GM12878 (cell line): ENCODE results near the gene KASH5. TPM values are rescaled to one million over a fixed set of nuclear protein-coding genes. Genes with fewer than 3 reads are reported as not detected.

ENCODE experiments used
- PAX5 ChIP-seq: IDR thresholded peaks from 2 replicates; pipeline ENCODE4 v1.6.1; 2011; ENCODE audit warnings: low read depth, low read length, borderline replicate concordance
- SIN3A ChIP-seq: IDR thresholded peaks from 2 replicates; pipeline ENCODE4 v1.6.1; 2012; ENCODE audit warnings: low read depth, low read length, improper control_type of control experiment
- polyA plus RNA-seq, 11 experiments: library from polyadenylated mRNA; depleted of rRNA in 4 of 11; unstranded in 6 of 11; stranded (reverse) in 5 of 11; fragments of >200 nt; fragmentation: Nextera tagmentation in 4 of 11; fragmentation: Illumina TruSeq in 1 of 11; extraction: Ambion mirVana in 4 of 11; extraction: Trizol in 1 of 11; gene quantifications; 1 replicate in 1 of 11; 2 replicates in 10 of 11; pipeline versions ENCODE4 v1.2.1 to v1.2.3, GENCODE V29; 2011 to 2016; ENCODE audit warnings: inconsistent platforms in 2 of 11, missing spikeins in 2 of 11, low read depth in 1 of 11
- total RNA-seq, 4 experiments: library from RNA; depleted of rRNA in 3 of 4; stranded (reverse); fragments of >200 nt in 3 of 4; fragmentation: Illumina TruSeq in 1 of 4; extraction: Trizol in 1 of 4; gene quantifications; 2 replicates each; pipeline versions ENCODE4 v1.2.1 to v1.2.3, GENCODE V29; 2013 to 2021
- TF ChIP-seq, protein P1 (sequence below): fragments of 450-650 bp; IDR thresholded peaks from 2 replicates; pipeline ENCODE4 v1.6.1; 2016; ENCODE audit warnings: mild to moderate bottlenecking, moderate library complexity, borderline replicate concordance
- TF ChIP-seq, protein P2 (sequence below): fragments of 450-650 bp; formaldehyde crosslinking; IDR thresholded peaks from 2 replicates; pipeline ENCODE4 v1.4.0; 2020; ENCODE audit warnings: mild to moderate bottlenecking, moderate library complexity
- TF ChIP-seq, protein P3 (sequence below): IDR thresholded peaks from 2 replicates; pipeline ENCODE4 v1.6.1; 2012; ENCODE audit warnings: low read depth, low read length, improper control_type of control experiment

Gene KASH5
- total and polyA plus RNA-seq, 10 of the 15 experiments (the other 5 are each of a cell fraction or from before 2014, with no cell fraction given): 0.03 to 0.06 (median 0.05) TPM; not detected in 7

DNA sequence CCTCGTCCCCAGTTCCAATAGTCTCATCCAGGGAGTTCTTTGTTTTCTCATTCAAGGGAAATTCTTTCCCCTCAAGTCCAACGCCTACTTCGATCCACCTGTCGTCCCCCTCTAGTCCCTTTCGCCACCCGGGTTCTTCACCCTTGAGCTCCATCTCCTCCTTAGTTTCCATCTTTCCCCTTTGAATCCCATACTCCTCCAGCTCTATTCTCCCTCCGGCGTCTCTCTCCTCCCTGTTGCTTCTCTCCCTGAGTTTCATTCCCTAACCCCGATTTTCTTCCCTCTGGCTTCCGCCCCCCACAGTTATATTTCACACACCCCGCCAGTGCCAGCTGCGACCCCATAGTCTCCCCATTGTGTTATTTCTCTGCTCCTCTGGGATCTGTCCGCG lies 53.9 kb downstream of the KASH5 start (continued):
- TF ChIP-seq, protein P1, sequence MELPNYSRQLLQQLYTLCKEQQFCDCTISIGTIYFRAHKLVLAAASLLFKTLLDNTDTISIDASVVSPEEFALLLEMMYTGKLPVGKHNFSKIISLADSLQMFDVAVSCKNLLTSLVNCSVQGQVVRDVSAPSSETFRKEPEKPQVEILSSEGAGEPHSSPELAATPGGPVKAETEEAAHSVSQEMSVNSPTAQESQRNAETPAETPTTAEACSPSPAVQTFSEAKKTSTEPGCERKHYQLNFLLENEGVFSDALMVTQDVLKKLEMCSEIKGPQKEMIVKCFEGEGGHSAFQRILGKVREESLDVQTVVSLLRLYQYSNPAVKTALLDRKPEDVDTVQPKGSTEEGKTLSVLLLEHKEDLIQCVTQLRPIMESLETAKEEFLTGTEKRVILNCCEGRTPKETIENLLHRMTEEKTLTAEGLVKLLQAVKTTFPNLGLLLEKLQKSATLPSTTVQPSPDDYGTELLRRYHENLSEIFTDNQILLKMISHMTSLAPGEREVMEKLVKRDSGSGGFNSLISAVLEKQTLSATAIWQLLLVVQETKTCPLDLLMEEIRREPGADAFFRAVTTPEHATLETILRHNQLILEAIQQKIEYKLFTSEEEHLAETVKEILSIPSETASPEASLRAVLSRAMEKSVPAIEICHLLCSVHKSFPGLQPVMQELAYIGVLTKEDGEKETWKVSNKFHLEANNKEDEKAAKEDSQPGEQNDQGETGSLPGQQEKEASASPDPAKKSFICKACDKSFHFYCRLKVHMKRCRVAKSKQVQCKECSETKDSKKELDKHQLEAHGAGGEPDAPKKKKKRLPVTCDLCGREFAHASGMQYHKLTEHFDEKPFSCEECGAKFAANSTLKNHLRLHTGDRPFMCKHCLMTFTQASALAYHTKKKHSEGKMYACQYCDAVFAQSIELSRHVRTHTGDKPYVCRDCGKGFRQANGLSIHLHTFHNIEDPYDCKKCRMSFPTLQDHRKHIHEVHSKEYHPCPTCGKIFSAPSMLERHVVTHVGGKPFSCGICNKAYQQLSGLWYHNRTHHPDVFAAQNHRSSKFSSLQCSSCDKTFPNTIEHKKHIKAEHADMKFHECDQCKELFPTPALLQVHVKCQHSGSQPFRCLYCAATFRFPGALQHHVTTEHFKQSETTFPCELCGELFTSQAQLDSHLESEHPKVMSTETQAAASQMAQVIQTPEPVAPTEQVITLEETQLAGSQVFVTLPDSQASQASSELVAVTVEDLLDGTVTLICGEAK: no peak
- TF ChIP-seq PAX5 (no peak), SIN3A (no peak)
- TF ChIP-seq, protein P2, sequence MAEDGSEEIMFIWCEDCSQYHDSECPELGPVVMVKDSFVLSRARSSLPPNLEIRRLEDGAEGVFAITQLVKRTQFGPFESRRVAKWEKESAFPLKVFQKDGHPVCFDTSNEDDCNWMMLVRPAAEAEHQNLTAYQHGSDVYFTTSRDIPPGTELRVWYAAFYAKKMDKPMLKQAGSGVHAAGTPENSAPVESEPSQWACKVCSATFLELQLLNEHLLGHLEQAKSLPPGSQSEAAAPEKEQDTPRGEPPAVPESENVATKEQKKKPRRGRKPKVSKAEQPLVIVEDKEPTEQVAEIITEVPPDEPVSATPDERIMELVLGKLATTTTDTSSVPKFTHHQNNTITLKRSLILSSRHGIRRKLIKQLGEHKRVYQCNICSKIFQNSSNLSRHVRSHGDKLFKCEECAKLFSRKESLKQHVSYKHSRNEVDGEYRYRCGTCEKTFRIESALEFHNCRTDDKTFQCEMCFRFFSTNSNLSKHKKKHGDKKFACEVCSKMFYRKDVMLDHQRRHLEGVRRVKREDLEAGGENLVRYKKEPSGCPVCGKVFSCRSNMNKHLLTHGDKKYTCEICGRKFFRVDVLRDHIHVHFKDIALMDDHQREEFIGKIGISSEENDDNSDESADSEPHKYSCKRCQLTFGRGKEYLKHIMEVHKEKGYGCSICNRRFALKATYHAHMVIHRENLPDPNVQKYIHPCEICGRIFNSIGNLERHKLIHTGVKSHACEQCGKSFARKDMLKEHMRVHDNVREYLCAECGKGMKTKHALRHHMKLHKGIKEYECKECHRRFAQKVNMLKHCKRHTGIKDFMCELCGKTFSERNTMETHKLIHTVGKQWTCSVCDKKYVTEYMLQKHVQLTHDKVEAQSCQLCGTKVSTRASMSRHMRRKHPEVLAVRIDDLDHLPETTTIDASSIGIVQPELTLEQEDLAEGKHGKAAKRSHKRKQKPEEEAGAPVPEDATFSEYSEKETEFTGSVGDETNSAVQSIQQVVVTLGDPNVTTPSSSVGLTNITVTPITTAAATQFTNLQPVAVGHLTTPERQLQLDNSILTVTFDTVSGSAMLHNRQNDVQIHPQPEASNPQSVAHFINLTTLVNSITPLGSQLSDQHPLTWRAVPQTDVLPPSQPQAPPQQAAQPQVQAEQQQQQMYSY: no peak
- TF ChIP-seq, protein P3, sequence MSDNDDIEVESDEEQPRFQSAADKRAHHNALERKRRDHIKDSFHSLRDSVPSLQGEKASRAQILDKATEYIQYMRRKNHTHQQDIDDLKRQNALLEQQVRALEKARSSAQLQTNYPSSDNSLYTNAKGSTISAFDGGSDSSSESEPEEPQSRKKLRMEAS: no peak
